K562 (cell line): Measurements from ENCODE around the gene HPD. TPM values are rescaled to one million over a fixed set of nuclear protein-coding genes. Genes with fewer than 3 reads are reported as not detected.

ENCODE experiments used
- BRF1 ChIP-seq: IDR thresholded peaks from 3 replicates; pipeline ENCODE4 v1.6.1; 2011; ENCODE audit warnings: borderline replicate concordance, mild to moderate bottlenecking; ENCODE audit not compliant: insufficient read length; ENCODE audit errors: extremely low read depth
- CTBP1 ChIP-seq: fragments of 450-650 bp; IDR thresholded peaks from 2 replicates; pipeline ENCODE4 v1.6.1; 2016; ENCODE audit warnings: borderline replicate concordance
- ETV5 ChIP-seq: sonication (generic); formaldehyde crosslinking; IDR thresholded peaks from 2 replicates; pipeline ENCODE4 v1.4.0; 2020; ENCODE audit warnings: low read depth, mild to moderate bottlenecking, missing genetic modification reagents
- FOXA1 ChIP-seq: fragments of 450-650 bp; IDR thresholded peaks from 2 replicates; pipeline ENCODE4 v1.6.1; 2016; ENCODE audit warnings: mild to moderate bottlenecking, borderline replicate concordance
- GTF2A2 ChIP-seq: IDR thresholded peaks from 2 replicates; pipeline ENCODE4 v1.6.1; 2016; ENCODE audit warnings: mild to moderate bottlenecking, missing genetic modification characterization, missing compliant biosample characterization
- HNRNPLL ChIP-seq: fragments of 200-400 bp; formaldehyde crosslinking; IDR thresholded peaks from 2 replicates; pipeline ENCODE4 v1.6.1; 2017; ENCODE audit warnings: low read length, low read depth, mild to moderate bottlenecking; ENCODE audit not compliant: poor library complexity, severe bottlenecking
- MAFF ChIP-seq: IDR thresholded peaks from 2 replicates; pipeline ENCODE4 v1.6.1; 2012; ENCODE audit warnings: low read length, improper control_type of control experiment
- MECOM ChIP-seq: fragments of 250-450 bp; sonication (Bioruptor Pico); IDR thresholded peaks from 2 replicates; pipeline ENCODE4 v1.8.0; 2022; ENCODE audit warnings: inconsistent platforms
- MTF1 ChIP-seq: fragments of 250-450 bp; sonication (Bioruptor Pico); IDR thresholded peaks from 2 replicates; pipeline ENCODE4 v1.9.0; 2021; ENCODE audit warnings: moderate library complexity, mild to moderate bottlenecking, inconsistent platforms, borderline replicate concordance
- MXI1 ChIP-seq: IDR thresholded peaks from 2 replicates; pipeline ENCODE4 v1.6.1; 2011; ENCODE audit warnings: low read depth, mild to moderate bottlenecking, improper control_type of control experiment, low read length
- MYC ChIP-seq, 2 experiments: fragments of 250-450 bp in 1 of 2; sonication (Bioruptor Pico) in 1 of 2; IDR thresholded peaks; 2 replicates each; pipeline versions ENCODE4 v1.5.1 to v1.6.1; 2012 to 2021; ENCODE audit warnings: low read depth in 2 of 2, borderline replicate concordance in 1 of 2, improper control_type of control experiment in 1 of 2, low read length in 1 of 2, mild to moderate bottlenecking in 1 of 2, moderate library complexity in 1 of 2
- NFE2L1 ChIP-seq: fragments of 450-650 bp; IDR thresholded peaks from 2 replicates; pipeline ENCODE4 v1.6.1; 2016; ENCODE audit warnings: missing genetic modification characterization, low read depth, mild to moderate bottlenecking, missing compliant biosample characterization, moderate library complexity, borderline replicate concordance
- NONO ChIP-seq, 2 experiments: fragments of 200-400 bp in 1 of 2; fragments of 450-650 bp in 1 of 2; formaldehyde crosslinking in 1 of 2; IDR thresholded peaks; 2 replicates each; pipeline ENCODE4 v1.6.1; 2017; ENCODE audit warnings: low read depth in 2 of 2, mild to moderate bottlenecking in 2 of 2, moderate library complexity in 2 of 2, low read length in 1 of 2
- SIX5 ChIP-seq, 2 experiments: IDR thresholded peaks; 2 replicates each; pipeline ENCODE4 v1.6.1; 2011; ENCODE audit warnings: low read length in 2 of 2, borderline replicate concordance in 1 of 2, low read depth in 1 of 2, mild to moderate bottlenecking in 1 of 2, moderate library complexity in 1 of 2; ENCODE audit not compliant: insufficient read depth in 1 of 2
- SLC30A9 ChIP-seq: fragments of 250-450 bp; sonication (Bioruptor Pico); IDR thresholded peaks from 2 replicates; pipeline ENCODE4 v1.8.0; 2022; ENCODE audit warnings: mild to moderate bottlenecking, moderate library complexity
- TAF7 ChIP-seq: fragments of 450-650 bp; IDR thresholded peaks from 2 replicates; pipeline ENCODE4 v1.6.1; 2016; ENCODE audit warnings: missing genetic modification characterization, missing compliant biosample characterization
- ZNF197 ChIP-seq: fragments of 200-800 bp; sonication (Bioruptor generic); IDR thresholded peaks from 2 replicates; pipeline ENCODE4 v1.6.1; 2016; ENCODE audit warnings: low read depth, missing genetic modification characterization, missing compliant biosample characterization
- ZNF316 ChIP-seq: fragments of 450-650 bp; IDR thresholded peaks from 2 replicates; pipeline ENCODE4 v1.6.1; 2016
- ZNF707 ChIP-seq: fragments of 250-450 bp; sonication (Bioruptor Pico); conservative IDR thresholded peaks from 2 replicates; pipeline ENCODE4 v1.8.0; 2022; ENCODE audit warnings: inconsistent platforms, mild to moderate bottlenecking, moderate library complexity
- polyA plus RNA-seq, 8 experiments: library from polyadenylated mRNA; depleted of rRNA in 4 of 8; stranded (reverse) in 5 of 8; unstranded in 3 of 8; fragments of >200 nt; fragmentation: Nextera tagmentation in 2 of 8; fragmentation: Illumina TruSeq in 1 of 8; extraction: Ambion mirVana in 2 of 8; extraction: Trizol in 1 of 8; gene quantifications; 2 replicates each; pipeline versions ENCODE4 v1.2.1 to v1.2.3, GENCODE V29; 2011 to 2014; ENCODE audit warnings: inconsistent platforms in 1 of 8, missing spikeins in 1 of 8
- total RNA-seq, 7 experiments: library from RNA; depleted of rRNA in 6 of 7; stranded (reverse); fragments of >200 nt in 6 of 7; fragmentation: Illumina TruSeq in 2 of 7; extraction: Trizol in 2 of 7; gene quantifications; 2 replicates each; pipeline versions ENCODE4 v1.2.1 to v1.2.3, GENCODE V29; 2011 to 2021; ENCODE audit warnings: low replicate concordance in 1 of 7
- TF ChIP-seq, protein P1 (sequence below): fragments of 450-650 bp; IDR thresholded peaks from 2 replicates; pipeline ENCODE4 v1.6.1; 2018; ENCODE audit not compliant: partially characterized antibody
- TF ChIP-seq, protein P2 (sequence below): fragments of 250-450 bp; sonication (Bioruptor Pico); IDR thresholded peaks from 2 replicates; pipeline ENCODE4 v1.5.0; 2021; ENCODE audit warnings: mild to moderate bottlenecking, borderline replicate concordance

HPD gene
- total and polyA plus RNA-seq, 9 of the 15 experiments (the other 6 are each of a cell fraction or from before 2014, with no cell fraction given): 0.06 to 0.29 (median 0.07) TPM; not detected in 4

DNA sequence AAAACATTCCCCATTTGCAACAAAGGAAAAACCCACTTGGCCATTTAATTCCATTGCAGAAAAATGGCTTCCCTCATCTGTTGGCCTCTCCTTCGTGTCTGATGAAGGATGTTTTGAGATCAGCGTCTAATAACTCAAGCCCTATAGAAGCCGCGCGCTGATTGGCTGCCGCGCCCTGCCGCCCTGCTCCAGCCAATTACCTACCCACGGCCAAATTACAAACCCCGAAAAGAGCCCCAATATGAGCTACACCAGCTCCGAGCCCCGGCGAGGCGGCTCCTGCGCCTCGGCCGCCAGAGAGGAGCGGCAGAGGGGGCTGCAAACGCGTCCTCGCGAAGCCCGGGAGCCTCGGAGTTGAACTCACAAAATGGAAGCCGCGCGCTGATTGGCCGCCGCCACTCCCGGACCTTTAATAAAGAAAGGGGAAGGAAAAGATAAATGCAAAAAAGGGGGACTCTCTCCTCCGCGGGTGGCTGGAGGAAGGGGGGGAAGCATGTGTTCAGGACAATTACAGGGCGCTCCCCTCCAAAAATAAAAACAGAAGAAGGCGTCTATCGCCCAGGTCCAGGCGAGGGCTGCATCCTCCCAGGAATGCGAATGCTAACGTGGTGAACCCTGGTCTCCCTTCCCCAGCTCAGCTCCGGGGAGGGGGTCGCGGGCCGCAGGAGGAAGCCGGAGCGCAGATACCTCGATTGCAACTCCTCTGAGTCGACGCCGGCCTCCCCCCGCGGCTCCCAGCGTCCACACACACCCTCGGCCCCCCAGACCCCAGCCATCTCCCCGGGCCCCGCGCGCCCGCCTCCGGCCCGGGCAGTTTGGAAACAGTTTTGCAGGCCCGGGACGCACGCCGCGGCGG is 55.6 kb downstream of the HPD start (continued):
- no peak for TF ChIP-seq SLC30A9 (CRISPR knock-in tag)
- TF ChIP-seq NFE2L1 (tag): no peak
- TF ChIP-seq CTBP1: peak; percentile 60; the same call in 1 of the 2 replicates
- 0 out of 2 replicates have a peak, but pooled peaks have one; percentile 71 for TF ChIP-seq GTF2A2 (tag)
- no peak for TF ChIP-seq BRF1
- peak; percentile 79; the same call in 1 of the 2 replicates for TF ChIP-seq ETV5 (CRISPR knock-in tag)
- TF ChIP-seq HNRNPLL: no peak
- no peak for TF ChIP-seq SIX5 (IDR thresholded peaks at IDR 0.05; ENCODE audit: borderline replicate concordance in 1 of 2, insufficient read depth in 1 of 2, low read depth in 1 of 2, low read length in 2 of 2)
- peak; percentile 69 for TF ChIP-seq MYC (IDR thresholded peaks at IDR 0.05; ENCODE audit: low read depth, low read length)
- peak; percentile 23; the same call in 1 of the 2 replicates for TF ChIP-seq MYC (CRISPR knock-in tag; IDR thresholded peaks at IDR 0.05; ENCODE audit: borderline replicate concordance, low read depth)
- no peak for TF ChIP-seq MECOM (CRISPR knock-in tag)
- no peak for TF ChIP-seq MAFF
- TF ChIP-seq, protein P1, sequence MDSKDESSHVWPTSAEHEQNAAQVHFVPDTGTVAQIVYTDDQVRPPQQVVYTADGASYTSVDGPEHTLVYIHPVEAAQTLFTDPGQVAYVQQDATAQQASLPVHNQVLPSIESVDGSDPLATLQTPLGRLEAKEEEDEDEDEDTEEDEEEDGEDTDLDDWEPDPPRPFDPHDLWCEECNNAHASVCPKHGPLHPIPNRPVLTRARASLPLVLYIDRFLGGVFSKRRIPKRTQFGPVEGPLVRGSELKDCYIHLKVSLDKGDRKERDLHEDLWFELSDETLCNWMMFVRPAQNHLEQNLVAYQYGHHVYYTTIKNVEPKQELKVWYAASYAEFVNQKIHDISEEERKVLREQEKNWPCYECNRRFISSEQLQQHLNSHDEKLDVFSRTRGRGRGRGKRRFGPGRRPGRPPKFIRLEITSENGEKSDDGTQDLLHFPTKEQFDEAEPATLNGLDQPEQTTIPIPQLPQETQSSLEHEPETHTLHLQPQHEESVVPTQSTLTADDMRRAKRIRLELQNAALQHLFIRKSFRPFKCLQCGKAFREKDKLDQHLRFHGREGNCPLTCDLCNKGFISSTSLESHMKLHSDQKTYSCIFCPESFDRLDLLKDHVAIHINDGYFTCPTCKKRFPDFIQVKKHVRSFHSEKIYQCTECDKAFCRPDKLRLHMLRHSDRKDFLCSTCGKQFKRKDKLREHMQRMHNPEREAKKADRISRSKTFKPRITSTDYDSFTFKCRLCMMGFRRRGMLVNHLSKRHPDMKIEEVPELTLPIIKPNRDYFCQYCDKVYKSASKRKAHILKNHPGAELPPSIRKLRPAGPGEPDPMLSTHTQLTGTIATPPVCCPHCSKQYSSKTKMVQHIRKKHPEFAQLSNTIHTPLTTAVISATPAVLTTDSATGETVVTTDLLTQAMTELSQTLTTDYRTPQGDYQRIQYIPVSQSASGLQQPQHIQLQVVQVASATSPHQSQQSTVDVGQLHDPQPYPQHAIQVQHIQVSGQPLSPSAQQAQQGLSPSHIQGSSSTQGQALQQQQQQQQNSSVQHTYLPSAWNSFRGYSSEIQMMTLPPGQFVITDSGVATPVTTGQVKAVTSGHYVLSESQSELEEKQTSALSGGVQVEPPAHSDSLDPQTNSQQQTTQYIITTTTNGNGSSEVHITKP: peak; percentile 90
- no peak for TF ChIP-seq ZNF197 (CRISPR knock-in tag)
- no peak for TF ChIP-seq FOXA1
- TF ChIP-seq, protein P2, sequence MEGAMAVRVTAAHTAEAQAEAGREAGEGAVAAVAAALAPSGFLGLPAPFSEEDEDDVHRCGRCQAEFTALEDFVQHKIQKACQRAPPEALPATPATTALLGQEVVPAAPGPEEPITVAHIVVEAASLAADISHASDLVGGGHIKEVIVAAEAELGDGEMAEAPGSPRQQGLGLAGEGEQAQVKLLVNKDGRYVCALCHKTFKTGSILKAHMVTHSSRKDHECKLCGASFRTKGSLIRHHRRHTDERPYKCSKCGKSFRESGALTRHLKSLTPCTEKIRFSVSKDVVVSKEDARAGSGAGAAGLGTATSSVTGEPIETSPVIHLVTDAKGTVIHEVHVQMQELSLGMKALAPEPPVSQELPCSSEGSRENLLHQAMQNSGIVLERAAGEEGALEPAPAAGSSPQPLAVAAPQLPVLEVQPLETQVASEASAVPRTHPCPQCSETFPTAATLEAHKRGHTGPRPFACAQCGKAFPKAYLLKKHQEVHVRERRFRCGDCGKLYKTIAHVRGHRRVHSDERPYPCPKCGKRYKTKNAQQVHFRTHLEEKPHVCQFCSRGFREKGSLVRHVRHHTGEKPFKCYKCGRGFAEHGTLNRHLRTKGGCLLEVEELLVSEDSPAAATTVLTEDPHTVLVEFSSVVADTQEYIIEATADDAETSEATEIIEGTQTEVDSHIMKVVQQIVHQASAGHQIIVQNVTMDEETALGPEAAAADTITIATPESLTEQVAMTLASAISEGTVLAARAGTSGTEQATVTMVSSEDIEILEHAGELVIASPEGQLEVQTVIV (CRISPR knock-in tag): no peak
- no peak for TF ChIP-seq ZNF707 (CRISPR knock-in tag)
- TF ChIP-seq ZNF316: no peak
- TF ChIP-seq MTF1 (CRISPR knock-in tag): no peak
- TF ChIP-seq MXI1: no peak
- TF ChIP-seq NONO (IDR thresholded peaks at IDR 0.05; ENCODE audit: low read depth in 2 of 2, low read length in 1 of 2): no peak
- peak; percentile 92 for TF ChIP-seq TAF7 (tag)
